A673 (cell line): ENCODE data around the gene AMOTL1.

Experiments used
- CTCF ChIP-seq: fragments of 300-800, 200-600 bp; sonication (generic); conservative IDR thresholded peaks from 2 replicates; pipeline ENCODE4 v1.5.1; 2017; ENCODE audit warnings: low read depth, mild to moderate bottlenecking, antibody characterized with exemption, low read length, moderate library complexity, mixed read lengths
- EZH2 ChIP-seq: fragments of 200-600 bp; sonication (generic); IDR thresholded peaks from 2 replicates; pipeline ENCODE4 v1.6.1; 2017; ENCODE audit warnings: borderline replicate concordance, low read depth, mild to moderate bottlenecking, mixed read lengths, antibody characterized with exemption, low read length; ENCODE audit not compliant: poor library complexity, severe bottlenecking

GRCh38 chr11:94762208-94762607, 5.9 kb upstream of the AMOTL1 start:
- TF ChIP-seq CTCF (peak; percentile 61), EZH2 (no peak)
